Gastroesophageal sphincter (tissue), 3 donors: ENCODE results near the gene PTPN20.

Experiments used
- CTCF ChIP-seq, 4 experiments: fragments of 200-600 bp in 2 of 4; fragments of 450-650 bp in 2 of 4; sonication (generic) in 1 of 4; IDR thresholded peaks; one replicate each; pipeline ENCODE4 v1.5.1; 2017 to 2019; ENCODE audit warnings: antibody characterized with exemption in 4 of 4, mild to moderate bottlenecking in 2 of 4, moderate library complexity in 2 of 4
- EP300 ChIP-seq: sonication (generic); formaldehyde crosslinking; IDR thresholded peaks from one replicate; pipeline ENCODE4 v1.6.1; 2017; ENCODE audit warnings: antibody characterized with exemption, mild to moderate bottlenecking
- POLR2A ChIP-seq, 2 donors: fragments of 450-650 bp; IDR thresholded peaks; one replicate each; pipeline ENCODE4 v1.6.1; 2017; ENCODE audit warnings: antibody characterized with exemption in 2 of 2, mild to moderate bottlenecking in 2 of 2, moderate library complexity in 1 of 2
- POLR2AphosphoS5 ChIP-seq: sonication (generic); formaldehyde crosslinking; IDR thresholded peaks from one replicate; pipeline ENCODE4 v1.6.1; 2017; ENCODE audit warnings: antibody characterized with exemption

- no peak for TF ChIP-seq CTCF (IDR thresholded peaks at IDR 0.05)
- TF ChIP-seq POLR2A (IDR thresholded peaks at IDR 0.05) = no peak
- TF ChIP-seq EP300 = no peak
- TF ChIP-seq POLR2AphosphoS5 = no peak
Observed at GRCh38 chr10:47050618-47051455, 139.6 kb downstream of the PTPN20 start.
